IMR-90 (cell line): ENCODE data around the gene NME4.

Source experiments
- BHLHE40 ChIP-seq: fragments of 150-350 bp; IDR thresholded peaks from 2 replicates; pipeline ENCODE4 v1.6.1; 2016; ENCODE audit warnings: mild to moderate bottlenecking, low read depth, low read length
- CEBPB ChIP-seq: IDR thresholded peaks from 2 replicates; pipeline ENCODE4 v1.6.1; 2012; ENCODE audit warnings: low read depth, low read length, improper control_type of control experiment
- CHD1 ChIP-seq: IDR thresholded peaks from 2 replicates; pipeline ENCODE4 v1.6.1; 2012; ENCODE audit warnings: low read depth, low read length, improper control_type of control experiment
- MAZ ChIP-seq: IDR thresholded peaks from 2 replicates; pipeline ENCODE4 v1.6.1; 2012; ENCODE audit warnings: low read depth, mild to moderate bottlenecking, low read length, improper control_type of control experiment, moderate library complexity, borderline replicate concordance
- POLR2A ChIP-seq: IDR thresholded peaks from 2 replicates; pipeline ENCODE4 v1.6.1; 2012; ENCODE audit warnings: mild to moderate bottlenecking, low read depth, low read length
- TF ChIP-seq, protein P1 (sequence below): conservative IDR thresholded peaks from 2 replicates; pipeline ENCODE4 v1.5.1; 2012; ENCODE audit warnings: mild to moderate bottlenecking, low read depth, low read length, improper control_type of control experiment
- TF ChIP-seq, protein P2 (sequence below): fragments of 150-350 bp; IDR thresholded peaks from 2 replicates; pipeline ENCODE4 v1.6.1; 2016; ENCODE audit warnings: low read depth, mild to moderate bottlenecking, low read length, moderate library complexity, borderline replicate concordance
- TF ChIP-seq, protein P3 (sequence below): fragments of 150-350 bp; IDR thresholded peaks from 2 replicates; pipeline ENCODE4 v1.6.1; 2017; ENCODE audit warnings: mild to moderate bottlenecking, antibody characterized with exemption, low read length, low read depth

DNA sequence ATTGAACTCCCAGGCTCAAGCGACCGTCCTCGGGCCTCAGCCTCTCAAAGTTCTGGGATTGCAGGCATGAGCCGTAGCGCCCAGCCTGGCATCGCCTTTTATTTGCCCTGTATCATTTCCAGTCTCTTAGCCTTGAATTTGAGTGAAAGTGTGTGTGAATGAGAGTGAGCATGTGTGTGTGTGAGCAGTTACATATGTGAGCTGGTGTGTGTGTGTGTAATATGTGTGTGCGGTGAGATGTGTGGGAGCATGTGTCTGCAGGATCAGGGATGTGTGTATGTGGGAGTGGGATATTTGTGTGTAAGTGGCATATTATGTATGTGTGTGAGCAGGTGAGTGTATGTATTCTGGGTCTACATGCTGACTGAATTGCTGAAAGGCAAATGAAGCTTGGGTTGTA, 33.9 kb downstream of the NME4 start:
- TF ChIP-seq POLR2A: no peak
- TF ChIP-seq, protein P1, sequence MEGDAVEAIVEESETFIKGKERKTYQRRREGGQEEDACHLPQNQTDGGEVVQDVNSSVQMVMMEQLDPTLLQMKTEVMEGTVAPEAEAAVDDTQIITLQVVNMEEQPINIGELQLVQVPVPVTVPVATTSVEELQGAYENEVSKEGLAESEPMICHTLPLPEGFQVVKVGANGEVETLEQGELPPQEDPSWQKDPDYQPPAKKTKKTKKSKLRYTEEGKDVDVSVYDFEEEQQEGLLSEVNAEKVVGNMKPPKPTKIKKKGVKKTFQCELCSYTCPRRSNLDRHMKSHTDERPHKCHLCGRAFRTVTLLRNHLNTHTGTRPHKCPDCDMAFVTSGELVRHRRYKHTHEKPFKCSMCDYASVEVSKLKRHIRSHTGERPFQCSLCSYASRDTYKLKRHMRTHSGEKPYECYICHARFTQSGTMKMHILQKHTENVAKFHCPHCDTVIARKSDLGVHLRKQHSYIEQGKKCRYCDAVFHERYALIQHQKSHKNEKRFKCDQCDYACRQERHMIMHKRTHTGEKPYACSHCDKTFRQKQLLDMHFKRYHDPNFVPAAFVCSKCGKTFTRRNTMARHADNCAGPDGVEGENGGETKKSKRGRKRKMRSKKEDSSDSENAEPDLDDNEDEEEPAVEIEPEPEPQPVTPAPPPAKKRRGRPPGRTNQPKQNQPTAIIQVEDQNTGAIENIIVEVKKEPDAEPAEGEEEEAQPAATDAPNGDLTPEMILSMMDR: no peak
- no peak for TF ChIP-seq MAZ
- TF ChIP-seq BHLHE40: no peak
- TF ChIP-seq, protein P2, sequence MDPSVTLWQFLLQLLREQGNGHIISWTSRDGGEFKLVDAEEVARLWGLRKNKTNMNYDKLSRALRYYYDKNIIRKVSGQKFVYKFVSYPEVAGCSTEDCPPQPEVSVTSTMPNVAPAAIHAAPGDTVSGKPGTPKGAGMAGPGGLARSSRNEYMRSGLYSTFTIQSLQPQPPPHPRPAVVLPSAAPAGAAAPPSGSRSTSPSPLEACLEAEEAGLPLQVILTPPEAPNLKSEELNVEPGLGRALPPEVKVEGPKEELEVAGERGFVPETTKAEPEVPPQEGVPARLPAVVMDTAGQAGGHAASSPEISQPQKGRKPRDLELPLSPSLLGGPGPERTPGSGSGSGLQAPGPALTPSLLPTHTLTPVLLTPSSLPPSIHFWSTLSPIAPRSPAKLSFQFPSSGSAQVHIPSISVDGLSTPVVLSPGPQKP: no peak
- TF ChIP-seq, protein P3, sequence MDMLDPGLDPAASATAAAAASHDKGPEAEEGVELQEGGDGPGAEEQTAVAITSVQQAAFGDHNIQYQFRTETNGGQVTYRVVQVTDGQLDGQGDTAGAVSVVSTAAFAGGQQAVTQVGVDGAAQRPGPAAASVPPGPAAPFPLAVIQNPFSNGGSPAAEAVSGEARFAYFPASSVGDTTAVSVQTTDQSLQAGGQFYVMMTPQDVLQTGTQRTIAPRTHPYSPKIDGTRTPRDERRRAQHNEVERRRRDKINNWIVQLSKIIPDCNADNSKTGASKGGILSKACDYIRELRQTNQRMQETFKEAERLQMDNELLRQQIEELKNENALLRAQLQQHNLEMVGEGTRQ: no peak
- TF ChIP-seq CEBPB: no peak
- TF ChIP-seq CHD1: no peak
